Measurements from ENCODE around the gene ZNF804A.

ZNF804A gene

GRCh38 chr2:184611361-184612085 is 13.2 kb downstream of the ZNF804A start:
- DNase-seq (ENCODE audit: low read depth): no peak

GRCh38 chr2:184620367-184620766 is 22.0 kb downstream of the ZNF804A start:
- DNase-seq (ENCODE audit: low read depth): no peak

- no peak for DNase-seq (ENCODE audit: low read depth)
Observed at GRCh38 chr2:184624311-184624710, 26.0 kb downstream of the ZNF804A start.

GRCh38 chr2:184628051-184628450 is 29.7 kb downstream of the ZNF804A start:
- DNase-seq (ENCODE audit: low read depth): no peak

DNA sequence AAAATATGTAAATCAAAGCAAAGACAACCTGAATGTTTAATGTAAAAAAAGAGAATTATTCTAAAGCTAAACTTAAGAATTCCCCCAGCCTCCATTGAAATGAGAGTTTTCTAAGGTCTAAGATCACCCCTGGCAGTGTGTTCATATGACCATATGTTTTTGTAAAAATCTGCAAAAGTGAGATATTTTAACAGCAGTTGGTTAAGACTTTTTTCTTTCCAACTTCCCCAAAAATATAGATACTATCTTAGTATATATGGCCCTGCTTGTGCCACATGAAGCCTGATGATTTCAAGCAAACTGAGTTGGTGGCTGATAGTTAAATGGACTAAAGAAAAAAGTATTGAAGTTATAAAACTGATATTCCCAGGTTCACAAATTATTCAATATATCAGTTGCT is 35.4 kb downstream of the ZNF804A start:
- no peak for DNase-seq (ENCODE audit: low read depth)

DNA sequence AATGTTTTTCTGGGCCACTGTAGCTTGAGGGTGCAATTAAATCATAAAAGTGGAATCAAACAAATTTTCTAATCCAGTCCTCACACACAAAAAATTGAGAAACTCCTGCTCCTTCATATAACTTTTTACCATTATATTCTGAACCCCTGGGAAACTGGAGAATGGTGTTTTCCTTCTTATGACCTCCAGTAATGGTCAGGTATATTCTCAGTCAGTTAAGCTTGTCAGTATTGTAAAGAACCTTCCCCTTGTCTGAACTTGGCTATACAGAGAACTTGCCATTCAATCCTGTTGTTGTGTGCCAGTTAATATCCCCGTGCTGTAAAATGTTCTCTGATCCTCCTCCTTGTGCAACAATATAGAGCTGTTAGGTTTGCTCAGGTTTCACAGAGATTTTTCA is 39.5 kb downstream of the ZNF804A start:
- DNase-seq (ENCODE audit: low read depth): no peak

DNA sequence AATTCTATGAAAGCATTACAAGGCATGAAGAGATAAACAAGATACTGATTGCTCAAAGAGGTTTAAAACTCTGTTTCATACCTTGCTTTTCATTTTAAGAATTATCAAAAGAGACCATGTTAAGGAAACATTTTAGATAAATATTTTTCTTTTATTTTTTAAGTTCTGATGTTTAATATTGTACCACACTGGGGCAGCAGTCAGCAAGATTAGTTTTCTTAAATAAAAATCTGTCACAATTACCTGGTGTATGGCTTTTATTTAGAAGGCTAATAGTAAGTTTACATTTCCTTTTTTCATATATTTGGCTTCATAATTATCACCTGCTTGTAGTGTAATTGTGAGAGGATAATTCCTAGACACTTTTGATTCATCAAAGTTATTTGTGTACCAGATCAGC is 46.4 kb downstream of the ZNF804A start:
- no peak for DNase-seq (ENCODE audit: low read depth)

- DNase-seq (ENCODE audit: low read depth): no peak
Observed at GRCh38 chr2:184646177-184646576, 47.8 kb downstream of the ZNF804A start.

GRCh38 chr2:184646593-184646992 is 48.3 kb downstream of the ZNF804A start:
- no peak for DNase-seq (ENCODE audit: low read depth)

- DNase-seq (ENCODE audit: low read depth): no peak
Observed at GRCh38 chr2:184654945-184655344, 56.6 kb downstream of the ZNF804A start.

GRCh38 chr2:184677171-184677570 is 78.8 kb downstream of the ZNF804A start:
- DNase-seq (ENCODE audit: low read depth): no peak

DNA sequence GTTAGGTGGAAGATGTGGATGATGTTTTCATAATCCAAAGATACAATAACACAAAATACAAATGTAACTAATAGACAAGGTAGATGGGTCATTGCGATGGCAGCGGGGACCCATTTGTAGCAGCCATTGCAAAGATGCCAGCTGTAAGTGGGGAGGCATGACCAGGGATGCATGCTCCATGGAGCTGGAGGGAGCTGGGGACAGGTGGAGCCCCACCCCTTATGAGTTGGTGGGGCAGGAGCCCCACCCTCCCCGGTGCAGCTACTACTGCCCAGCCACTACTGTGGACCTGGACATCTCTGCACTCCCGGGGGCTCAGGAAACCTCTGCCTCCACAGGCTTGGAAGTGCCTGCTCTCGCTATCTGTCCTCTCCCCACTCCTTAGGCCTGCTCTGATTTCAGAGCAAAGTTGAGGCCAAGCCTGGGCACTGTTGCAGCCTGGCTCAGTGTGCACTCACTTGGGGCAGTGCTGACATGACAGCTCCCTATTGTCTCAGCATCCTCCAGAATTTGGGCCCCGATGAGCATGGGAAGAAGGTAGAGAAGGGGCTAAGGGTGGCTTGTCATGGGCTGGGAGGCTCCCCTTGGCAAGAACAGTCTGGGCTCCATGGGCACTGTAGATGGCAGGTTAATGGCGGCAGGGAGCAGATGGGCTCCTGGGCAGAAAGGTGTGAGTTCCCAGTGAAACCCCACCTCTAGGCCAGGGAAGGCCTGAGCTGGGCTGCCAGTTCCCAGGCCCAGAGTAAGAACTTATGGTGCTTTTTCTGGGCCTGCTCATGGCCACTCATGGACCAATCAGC is 81.1 kb downstream of the ZNF804A start:
- DNase-seq (ENCODE audit: low read depth): no peak

GRCh38 chr2:184680825-184681224 is 82.5 kb downstream of the ZNF804A start:
- DNase-seq (ENCODE audit: low read depth): no peak

DNA sequence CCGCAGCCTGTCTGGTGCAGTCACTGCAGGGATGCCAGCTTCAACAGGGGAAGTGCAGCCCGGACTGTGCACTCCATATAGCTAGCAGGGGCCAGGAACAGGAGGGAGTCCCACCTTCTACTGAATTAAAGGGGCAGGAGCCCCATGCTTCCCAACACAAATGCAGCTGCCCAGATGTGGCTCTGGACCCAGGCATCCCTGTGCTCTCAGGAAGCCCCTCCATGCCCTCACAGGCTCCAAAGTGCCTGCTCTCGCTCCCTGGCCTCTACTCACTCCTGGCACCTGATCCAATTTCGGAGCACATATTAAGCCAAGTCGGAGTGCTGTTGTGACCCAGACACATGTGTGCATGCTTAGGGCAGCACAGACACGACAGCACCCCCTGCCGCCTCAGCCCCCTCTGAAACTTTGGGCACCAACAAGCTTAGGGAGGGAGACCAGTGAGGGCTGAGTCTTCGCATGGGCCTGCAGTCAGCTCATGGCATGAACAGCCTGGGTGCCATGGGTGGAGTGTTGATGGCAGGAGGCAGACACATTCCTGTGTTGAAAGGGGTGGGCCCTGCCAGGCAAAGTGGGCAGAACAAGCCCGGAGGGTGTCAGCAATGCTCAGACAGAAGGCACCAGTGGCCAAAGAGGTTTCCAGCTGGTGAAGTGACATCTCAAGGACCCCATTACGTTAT is 83.5 kb downstream of the ZNF804A start:
- DNase-seq (ENCODE audit: low read depth): no peak

DNA sequence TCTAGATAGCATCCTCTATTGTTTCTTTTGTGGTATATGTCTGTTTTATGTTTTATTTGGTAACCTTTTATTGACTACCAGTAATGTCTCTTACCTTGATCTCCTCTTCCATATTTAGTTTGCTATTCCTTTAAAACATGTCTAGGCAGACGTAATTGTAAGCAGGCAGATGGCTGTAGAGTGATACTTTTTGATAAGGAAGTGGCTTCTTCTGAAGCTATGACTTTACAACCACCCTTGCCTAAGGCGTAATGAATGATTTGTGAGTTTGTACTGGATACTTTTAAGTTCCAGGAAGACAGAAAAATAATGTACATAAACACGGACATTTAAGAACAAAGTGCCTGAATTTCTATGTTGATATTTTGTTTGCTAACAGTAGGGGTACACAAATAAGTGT is 85.6 kb downstream of the ZNF804A start:
- DNase-seq (ENCODE audit: low read depth): no peak

- no peak for DNase-seq (ENCODE audit: low read depth)
Observed at GRCh38 chr2:184685999-184686841, 87.9 kb downstream of the ZNF804A start.

GRCh38 chr2:184689638-184690037 is 91.3 kb downstream of the ZNF804A start:
- DNase-seq (ENCODE audit: low read depth): no peak

GRCh38 chr2:184692141-184692734 is 93.9 kb downstream of the ZNF804A start:
- DNase-seq (ENCODE audit: low read depth): no peak

- DNase-seq (ENCODE audit: low read depth): no peak
Observed at GRCh38 chr2:184696644-184697043, 98.3 kb downstream of the ZNF804A start.

GRCh38 chr2:184698476-184698875 is 100.1 kb downstream of the ZNF804A start:
- DNase-seq (ENCODE audit: low read depth): no peak

- DNase-seq (ENCODE audit: low read depth): no peak
Observed at GRCh38 chr2:184721881-184722280, 123.6 kb downstream of the ZNF804A start.

DNA sequence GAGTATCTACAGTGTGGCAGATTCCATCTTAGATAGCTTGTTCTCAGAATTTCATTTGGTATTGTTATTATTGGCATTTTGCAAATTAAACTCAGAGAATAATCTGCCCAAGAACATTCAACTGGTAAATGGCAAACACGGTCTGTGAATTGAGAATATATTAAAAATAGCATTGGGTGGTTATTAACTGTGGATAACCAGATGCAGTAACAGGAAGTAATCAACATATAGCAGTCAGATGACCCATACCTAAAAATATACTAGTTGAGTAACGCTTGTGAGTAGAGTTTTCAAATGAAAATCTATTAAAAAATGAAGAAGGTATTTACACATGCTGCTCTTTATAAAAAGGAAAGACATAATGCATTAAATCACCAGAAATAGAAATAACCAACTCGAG is 129.5 kb downstream of the ZNF804A start:
- DNase-seq (ENCODE audit: low read depth): no peak

All from activated T-helper 1 cell treated with Interleukin-2 at 50 U/mL for 16 hours (primary cell).